ENCODE data around the gene PKN1.
"Not testable (repeated sequence)": the region's sequence is repeated elsewhere in the genome, so short reads cannot be mapped to it uniquely, and the experiment has no call there.

The PKN1 gene

DNA sequence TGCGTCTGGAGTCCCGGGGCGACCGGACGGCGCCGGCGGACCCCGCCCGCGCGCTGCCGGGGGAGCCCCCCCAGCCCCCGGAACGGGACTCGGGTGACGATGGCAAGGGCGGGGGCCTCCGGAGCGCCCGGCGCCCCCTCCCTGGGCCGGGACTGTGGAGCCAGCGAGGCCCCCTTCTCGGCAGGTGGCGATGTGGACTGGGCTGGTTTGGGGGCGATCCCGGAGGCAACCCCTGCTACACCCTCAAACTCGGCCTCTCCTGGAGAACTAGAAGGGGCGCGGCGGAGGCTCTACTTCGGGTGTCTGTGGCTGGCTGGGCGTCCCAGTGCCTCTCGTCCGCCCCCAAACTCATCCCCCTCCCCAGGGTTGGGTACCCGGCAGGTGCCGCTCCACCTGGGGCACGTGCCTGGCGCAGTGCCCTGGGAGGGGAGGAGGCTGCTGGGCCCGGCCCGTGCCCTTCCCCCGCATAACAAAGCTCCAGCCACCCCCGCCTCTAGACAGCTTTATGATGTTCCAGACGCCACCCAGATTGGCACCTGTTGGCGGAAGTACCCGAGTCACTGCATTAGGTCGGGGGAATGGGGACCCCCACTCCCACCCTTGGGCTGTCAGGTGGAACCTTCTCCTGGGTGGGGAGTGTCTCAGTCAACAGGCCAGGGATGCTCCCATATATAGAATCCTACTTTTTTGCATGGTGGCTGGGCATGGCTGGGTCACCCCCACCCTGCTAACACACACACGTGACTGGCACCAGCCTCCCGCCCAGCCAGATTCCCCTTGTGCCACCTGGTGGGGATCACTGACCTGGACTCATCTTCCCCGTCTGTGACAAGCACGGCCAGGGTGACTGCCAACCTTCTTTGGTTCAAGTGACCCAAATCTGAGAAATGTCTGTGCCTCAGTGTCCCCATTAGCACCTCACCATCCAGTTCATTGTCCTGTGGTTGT is 722 bp downstream of the PKN1 start:
- peak; percentile 26 for DNase-seq

DNA sequence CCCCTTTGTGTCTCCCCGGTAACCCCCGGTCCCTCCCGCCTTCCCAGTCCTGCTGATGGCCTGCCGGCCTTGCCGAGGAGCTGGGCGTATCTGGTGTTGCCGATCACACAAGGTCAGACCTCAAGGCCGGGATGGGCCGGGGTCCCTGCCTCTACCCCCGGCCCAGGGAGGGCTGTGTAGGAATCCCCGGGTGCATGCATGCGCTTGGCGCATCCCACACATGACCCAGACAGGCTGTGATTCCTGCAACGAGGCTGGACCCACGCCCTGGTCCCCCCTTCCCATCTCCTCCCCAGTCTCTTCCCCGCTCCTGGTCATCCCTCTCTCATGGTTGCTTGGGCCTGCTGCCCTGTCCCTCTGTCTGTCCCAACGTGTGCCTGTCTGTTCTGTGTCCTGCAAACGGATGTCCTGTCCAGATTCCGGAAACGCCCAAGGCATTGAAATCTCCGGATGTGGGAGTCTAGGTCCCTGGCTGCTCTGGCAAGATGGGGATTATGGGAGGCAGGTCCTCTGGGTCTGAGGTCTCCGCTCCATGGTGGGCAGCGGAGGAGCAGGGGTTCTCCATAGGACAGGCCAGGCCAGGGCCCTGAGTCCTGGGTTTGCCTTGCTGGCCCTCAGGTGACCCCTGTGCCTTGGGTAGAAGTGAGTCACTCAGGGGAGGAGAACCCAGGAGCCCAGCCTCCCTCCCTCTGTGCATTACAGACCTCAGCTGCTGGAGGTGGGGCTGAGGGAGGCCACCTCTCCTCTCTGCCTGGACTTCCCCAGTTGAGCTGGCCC is 1.6 kb downstream of the PKN1 start:
- peak; percentile 43 for DNase-seq

DNA sequence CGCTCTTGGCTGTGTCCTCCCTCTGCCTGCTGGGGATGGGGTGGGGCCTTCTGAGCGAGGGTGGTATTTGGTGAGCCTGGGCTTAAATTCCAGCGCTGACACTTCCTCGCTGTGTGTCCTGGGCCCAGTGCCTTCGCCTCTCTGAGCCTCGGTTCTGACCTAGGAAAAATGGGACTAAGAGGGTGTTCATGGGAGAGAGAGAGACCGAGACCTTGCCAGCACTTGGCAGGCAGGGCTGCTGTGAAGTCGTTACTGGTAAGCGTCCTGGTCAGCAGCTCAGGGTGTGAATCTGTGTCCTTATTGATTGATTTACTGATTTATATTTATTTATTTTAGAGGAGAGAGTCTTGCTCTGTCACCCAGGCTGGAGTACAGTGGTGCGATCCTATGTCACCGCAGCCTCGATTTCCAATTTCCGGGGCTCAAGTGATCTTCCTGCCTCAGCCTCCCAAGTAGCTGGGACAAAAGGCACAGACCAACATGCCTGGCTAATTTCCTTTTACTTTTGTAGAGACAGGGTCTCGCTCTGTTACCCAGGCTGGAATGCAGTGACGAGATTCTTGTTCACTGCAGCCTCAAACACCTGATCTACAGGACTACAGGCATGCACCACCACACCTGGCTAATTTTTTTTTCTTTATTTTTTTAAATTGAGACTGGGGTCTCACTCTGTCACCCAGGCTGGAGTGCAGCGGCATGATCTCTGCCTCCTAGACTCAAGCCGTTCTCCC is 2.4 kb downstream of the PKN1 start:
- DNase-seq, result no peak

DNA sequence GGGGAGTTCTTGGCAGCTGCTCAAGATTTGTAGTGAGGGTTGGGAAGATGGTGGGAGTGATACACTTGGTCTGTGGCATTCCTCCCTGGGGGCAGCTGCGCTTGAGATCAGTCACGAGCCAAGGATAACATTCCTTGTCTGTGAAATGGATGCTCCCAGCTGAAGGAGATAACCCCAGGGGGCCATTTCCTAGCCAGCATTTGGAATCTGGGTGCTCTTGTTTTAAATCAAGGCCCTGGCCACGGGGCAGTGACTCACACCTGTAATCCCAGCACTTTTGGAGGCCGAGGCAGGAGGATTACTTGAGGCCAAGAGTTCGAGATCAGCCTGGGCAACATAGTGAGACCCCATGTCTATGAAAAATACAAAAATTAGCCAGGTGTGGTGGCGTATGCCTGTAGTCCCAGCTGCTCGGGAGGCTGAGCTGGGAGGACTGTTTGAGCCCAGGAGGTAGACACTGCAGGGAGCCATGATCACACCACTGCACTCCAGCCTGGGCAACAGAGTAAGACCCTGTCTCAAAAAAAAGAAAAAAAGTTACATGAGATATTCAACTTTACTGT is 4.6 kb downstream of the PKN1 start:
- no peak for DNase-seq

DNA sequence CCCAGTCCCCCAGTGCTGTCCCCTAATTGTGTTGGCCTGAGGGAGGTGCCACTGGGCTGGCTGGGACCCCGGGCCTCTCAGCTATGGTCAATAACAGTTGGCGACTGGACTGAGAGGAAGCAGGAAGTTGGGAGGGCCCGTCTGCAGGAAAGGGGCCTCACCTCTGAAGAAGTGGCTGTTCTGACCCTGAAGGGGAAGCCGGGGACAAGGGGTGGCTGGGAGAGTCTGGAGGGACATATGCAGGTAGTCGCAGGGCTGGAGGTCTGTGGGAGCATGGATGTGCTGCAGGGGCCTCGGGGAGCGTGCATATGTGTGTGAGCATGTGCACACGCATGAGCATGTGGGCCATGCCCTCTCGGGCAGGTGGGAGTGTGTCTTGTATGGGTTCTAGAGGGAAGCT is 5.9 kb downstream of the PKN1 start:
- no peak for DNase-seq

DNA sequence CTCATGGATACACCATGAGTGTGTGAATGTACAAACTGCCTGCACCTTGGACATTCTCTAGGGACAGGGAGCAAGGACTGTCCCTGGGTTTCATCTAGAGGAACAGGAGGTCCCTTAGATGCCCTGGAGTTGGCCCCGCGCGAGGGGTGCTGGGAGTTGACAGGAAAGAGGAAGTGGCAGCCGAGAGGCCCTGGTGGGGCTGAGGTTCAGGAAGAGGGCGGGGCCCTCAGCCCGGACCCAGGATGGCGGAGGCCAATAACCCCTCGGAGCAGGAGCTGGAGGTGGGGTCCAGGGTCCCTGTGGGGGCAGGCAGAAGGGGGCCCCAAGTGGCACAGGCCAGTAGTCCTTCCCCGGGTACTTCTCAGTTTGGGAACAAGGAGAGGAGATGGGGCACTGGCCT is 6.9 kb downstream of the PKN1 start:
- DNase-seq, result peak; percentile 86

DNA sequence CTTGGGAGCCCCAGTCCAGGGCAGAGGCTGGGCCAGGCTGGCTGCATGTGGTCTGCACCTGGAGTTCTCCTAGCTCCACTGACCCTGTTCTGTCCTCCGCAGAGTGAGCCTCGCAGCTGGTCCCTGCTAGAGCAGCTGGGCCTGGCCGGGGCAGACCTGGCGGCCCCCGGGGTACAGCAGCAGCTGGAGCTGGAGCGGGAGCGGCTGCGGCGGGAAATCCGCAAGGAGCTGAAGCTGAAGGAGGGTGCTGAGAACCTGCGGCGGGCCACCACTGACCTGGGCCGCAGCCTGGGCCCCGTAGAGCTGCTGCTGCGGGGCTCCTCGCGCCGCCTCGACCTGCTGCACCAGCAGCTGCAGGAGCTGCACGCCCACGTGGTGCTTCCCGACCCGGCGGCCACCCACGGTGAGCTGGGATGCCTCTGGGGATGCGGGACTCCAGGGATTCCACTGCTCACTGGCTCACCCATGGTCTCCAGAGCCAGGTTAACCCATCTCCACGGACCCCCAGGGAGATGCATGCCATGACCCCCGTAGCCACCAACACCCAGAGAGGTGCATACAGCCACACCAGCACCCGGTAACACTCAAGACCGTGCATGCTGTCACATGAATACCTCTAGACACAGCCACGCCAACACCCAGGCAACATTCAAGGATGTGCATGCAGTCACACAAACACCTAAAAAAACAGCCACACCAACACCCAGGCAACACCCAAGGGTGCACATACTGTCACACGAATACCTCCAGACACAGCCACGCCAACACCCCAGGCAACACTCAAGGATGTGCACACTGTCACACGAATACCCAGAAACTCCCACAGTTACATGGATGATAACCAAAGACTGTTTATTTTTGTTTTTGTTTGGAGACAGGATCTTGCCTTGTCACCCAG is 8.2 kb downstream of the PKN1 start:
- DNase-seq, result no peak

DNA sequence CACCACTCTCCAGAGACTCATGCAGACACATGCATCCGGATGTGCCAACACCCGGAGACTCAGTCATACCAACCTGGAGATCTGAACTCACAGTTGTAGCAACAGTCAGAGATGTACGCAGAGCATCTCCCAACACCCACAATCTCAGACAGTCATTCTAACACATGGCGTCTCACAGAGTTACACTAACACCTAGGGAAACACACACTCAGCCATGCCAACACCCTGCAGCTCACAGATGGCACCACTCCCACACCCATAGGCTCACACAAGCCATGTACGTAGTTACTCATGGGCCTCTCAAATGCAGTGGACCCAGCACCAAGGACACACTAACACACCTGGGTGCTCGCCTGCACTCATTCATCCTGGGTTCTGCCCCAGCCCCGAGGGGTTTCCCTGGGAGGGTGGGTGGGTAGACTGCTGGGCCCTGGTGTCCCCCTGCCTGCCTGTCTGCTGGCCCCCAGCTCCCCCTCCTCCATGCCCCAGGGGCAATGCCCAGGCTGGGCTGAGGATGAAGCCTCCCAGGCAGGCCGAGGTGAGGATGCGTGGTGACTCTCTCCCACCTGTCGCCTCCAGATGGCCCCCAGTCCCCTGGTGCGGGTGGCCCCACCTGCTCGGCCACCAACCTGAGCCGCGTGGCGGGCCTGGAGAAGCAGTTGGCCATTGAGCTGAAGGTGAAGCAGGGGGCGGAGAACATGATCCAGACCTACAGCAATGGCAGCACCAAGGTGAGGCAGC is 10.0 kb downstream of the PKN1 start:
- no peak for DNase-seq

DNA sequence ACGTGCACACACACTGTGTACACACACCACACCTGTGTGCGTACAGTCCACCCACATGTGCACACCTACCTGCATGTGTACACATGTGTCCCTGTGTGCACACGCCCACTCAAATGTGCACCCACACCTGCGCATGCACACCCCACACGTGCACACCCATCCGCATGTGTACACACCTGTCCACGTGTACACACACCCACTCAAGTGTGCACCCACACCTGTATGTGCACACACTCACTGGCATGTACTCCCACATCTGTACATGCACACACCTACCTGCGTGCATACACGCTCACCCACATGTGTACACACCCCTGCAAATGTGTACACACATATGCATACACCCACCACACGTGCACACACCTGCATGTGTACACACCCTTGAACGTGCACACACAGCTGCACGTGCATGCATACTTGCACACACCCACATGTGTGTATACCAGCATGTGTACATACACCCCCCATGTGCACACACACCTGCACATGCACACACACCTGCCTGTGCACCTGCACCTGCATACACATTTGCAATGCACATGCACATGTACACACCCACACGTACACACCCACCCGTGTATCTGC is 10.6 kb downstream of the PKN1 start:
- no peak for DNase-seq

DNA sequence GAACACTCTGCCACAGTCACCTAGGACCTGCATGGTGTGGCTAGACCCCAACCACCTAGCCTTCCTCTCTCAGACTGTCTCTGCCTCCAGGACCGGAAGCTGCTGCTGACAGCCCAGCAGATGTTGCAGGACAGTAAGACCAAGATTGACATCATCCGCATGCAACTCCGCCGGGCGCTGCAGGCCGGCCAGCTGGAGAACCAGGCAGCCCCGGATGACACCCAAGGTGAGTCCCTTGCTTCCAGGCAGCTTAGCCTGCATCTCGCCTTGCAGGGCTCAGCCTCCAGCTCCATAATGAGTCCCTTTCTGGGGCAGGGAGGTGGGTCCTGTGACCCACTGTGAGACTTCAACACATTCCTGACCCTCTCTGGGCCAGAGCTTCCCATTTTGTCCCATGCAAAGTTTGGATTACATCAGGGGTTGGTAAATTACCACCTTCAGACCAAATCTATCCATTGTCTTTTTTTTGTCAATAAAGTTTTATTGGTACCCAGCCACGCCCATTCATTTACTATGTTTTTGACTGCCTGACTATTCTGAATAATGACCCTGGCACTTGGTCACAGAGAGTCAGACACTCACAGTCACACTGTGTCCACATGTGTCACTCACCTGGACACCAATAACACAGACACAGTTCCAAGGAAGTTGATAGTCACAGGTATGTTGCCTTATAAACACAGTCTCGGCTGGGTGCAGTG is 13.4 kb downstream of the PKN1 start:
- no peak for DNase-seq

DNA sequence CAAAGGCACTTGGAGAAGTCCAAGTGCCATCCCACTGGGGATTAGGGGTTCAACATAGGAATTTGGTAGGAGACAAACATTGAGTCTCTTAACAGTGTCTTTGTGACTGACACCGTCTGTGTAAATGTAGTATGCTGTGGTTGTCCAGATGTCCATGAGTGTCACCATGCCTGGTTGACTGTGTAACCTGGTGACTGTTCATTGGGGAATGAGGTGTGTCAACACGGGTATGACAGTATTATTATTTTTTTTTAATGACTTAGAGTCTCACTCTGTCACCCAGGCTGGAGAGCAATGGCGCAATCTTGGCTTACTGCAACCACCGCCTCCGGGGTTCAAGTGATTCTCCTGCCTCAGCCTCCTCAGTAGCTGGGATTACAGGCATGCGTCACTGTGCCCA is 16.2 kb downstream of the PKN1 start:
- DNase-seq, result no peak

DNA sequence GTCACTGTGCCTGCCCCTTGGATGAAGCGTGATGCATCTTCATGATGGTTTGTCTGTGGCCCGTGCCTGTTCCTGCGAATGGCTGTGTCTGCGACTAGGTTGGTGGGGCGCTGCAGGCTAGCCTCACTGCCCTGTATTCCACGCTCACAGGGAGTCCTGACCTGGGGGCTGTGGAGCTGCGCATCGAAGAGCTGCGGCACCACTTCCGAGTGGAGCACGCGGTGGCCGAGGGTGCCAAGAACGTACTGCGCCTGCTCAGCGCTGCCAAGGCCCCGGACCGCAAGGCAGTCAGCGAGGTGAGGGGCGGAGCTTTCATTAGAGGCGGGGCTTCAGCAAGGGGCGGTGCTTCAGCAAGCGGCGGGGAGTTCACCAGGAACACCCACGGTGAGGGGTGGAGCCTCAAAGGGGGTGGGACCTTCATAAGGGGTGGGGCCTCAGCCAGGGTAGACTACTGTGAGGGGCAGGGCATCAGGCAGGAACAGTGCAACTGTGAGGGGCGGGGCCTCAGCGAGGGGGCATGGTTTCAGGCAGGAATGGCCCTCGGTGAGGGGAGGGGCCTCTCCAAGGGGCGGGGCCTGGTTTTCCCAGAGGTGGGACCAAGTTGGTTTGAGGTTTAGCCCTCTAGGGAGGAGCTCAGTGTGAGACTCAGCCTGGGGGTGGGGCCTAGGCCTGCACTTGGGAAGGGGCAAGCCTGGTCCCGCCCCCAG is 17.2 kb downstream of the PKN1 start:
- peak; percentile 82 for DNase-seq

DNA sequence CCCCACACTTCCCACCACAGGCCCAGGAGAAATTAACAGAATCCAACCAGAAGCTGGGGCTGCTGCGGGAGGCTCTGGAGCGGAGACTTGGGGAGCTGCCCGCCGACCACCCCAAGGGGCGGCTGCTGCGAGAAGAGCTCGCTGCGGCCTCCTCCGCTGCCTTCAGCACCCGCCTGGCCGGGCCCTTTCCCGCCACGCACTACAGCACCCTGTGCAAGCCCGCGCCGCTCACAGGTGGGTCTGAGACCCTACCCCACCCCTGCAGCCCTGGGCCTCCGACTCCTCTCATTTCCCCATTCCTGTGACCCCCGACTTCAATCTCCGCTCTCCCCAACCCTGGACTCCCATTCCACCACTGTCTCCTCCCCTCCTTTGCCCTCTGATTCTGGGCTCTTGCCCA is 17.8 kb downstream of the PKN1 start:
- no peak for DNase-seq

DNA sequence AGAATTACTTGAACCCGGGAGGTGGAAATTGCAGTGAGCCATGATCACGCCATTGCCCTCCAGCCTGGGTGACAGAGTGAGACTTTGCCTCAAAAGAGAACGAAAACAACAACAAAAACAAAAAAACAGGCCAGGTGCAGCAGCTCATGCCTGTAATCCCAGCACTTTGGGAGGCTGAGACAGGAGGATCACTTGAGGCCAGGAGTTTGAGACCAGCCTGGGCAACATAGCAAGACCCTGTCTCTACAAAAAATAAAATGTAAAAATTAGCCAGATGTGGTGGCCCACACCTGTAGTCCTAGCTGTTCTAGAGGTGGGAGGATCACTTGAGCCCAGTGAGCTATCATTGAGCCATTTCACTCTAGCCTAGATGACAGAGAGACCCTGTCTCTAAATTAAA is 19.2 kb downstream of the PKN1 start:
- DNase-seq, result not testable (repeated sequence)

DNA sequence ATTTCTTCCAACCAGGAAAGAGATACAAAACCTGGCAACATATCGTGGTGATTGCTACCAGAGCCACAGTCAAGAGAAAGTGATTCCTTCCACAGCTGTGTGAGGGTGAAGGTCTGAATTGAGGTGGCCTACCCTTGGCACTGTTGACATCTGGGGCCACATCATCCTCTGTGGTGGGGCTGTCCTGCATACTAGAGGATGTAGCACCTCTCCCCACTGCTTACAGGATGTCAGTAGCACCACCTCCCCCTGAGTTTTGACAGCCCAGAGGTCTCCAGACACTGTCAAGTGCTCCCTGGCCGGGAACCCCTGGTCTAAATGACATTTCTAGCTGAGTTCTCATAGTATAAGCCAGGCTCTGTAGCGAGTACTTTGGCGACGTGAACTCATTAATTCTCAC is 26.6 kb downstream of the PKN1 start:
- DNase-seq, result no peak

DNA sequence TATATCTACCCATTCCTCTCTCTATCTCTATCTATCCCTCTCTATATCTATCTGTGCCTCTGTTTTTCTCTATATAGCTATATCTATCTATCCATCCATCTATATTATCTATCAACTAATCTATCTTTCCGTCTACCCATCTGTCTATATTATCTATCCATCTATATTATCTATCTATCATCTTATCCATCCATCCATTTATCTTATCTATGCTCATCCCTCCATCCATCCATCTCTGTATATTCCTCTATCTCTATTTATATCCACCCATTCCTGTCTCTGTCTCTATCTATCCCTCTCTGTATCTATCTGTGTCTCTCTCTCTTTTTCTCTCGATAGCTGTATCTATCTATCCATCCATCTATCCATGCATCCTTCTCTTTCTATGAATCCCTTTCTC is 27.8 kb downstream of the PKN1 start:
- no peak for DNase-seq

DNA sequence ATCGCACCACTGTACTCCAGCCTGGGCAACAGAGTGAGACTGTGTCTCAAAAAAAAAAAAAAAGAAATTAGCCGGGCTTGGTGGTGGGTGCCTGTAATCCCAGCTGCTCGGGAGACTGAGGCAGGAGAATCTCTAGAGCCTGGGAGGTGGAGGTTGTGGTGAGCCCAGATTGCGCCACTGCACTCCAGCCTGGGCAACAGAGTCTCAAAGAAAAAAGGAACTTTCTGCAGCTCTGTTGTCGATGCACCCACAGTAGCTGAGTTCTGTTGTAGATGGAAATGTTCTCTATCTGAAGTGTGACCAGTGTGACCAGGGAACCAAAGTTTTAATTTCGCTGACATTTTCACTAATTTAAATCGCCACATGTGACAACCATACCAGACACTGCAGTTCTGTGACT is 29.3 kb downstream of the PKN1 start:
- not testable (repeated sequence) for DNase-seq

DNA sequence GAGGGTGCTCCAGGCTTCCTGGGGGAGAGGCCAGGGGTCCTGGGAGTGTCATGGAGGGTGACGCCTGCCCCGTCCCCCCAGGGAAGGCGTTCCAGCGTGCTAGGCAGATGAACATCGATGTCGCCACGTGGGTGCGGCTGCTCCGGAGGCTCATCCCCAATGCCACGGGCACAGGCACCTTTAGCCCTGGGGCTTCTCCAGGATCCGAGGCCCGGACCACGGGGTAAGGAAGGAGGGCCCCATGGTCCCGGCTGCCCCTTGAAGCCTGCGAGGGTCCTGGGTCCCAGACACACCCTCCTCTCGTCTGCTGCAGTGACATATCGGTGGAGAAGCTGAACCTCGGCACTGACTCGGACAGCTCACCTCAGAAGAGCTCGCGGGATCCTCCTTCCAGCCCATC is 30.6 kb downstream of the PKN1 start:
- DNase-seq, result no peak

DNA sequence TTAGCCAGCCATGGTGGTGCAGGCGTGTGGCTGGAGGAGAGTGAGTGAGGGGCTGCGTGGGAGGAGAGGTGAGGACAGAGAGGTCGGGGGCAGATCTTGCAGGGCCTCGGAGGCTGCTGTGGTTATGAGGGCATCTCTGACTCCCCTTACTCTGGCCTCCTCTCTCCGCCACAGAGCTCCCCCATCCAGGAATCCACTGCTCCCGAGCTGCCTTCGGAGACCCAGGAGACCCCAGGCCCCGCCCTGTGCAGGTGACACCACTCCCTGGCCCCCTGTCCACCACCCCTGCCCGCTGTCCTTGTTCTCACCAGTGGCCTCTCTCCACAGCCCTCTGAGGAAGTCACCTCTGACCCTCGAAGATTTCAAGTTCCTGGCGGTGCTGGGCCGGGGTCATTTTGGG is 34.3 kb downstream of the PKN1 start:
- DNase-seq, result no peak

DNA sequence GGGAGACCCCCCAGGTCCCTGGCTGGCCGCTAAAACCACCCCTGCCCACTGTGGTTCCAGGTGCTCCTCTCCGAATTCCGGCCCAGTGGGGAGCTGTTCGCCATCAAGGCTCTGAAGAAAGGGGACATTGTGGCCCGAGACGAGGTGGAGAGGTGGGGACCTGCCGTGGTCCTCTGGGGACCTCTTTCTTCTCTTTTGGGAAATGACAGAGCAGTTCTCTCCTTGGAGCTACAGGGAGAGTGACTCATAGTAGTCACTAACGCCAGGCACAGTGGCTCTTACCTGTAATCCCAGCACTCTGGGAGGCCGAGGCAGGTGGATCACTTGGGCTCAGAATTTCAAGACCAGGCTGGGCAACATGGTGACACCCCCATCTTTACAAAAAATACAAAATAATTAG is 34.7 kb downstream of the PKN1 start:
- no peak for DNase-seq
